ENCODE measurements around the gene KRTAP9-7. TPM values are rescaled to one million over a fixed set of nuclear protein-coding genes. Genes with fewer than 3 reads are reported as not detected.
"Not testable (repeated sequence)": the region's sequence is repeated elsewhere in the genome, so short reads cannot be mapped to it uniquely, and the experiment has no call there.

The KRTAP9-7 gene
- total RNA-seq, 4 donors from 2014 or later: 10.0 to 20.3 TPM; not detected in 2

GRCh38 chr17:41263212-41263611, 12.3 kb upstream of the KRTAP9-7 start:
- no peaks in the 10 kb centered on the region for H3K4me1 ChIP-seq
- no peaks in the 10 kb centered on the region for H3K9me3 ChIP-seq
- H3K27me3 ChIP-seq: peaks cover 22% of the 10 kb centered on the region
- H3K27ac ChIP-seq: no peak overlapping the region
- no peak for DNase-seq (ENCODE audit: low spot score in 2 of 2)
- 89% methylated on average over 2 of the region's 2 CpGs for WGBS
- H3K4me3 ChIP-seq: no peak overlapping the region
- H3K36me3 ChIP-seq: no peaks in the 10 kb centered on the region
- TF ChIP-seq EP300 (IDR thresholded peaks at IDR 0.05): no peak
- TF ChIP-seq POLR2AphosphoS5 (IDR thresholded peaks at IDR 0.05): no peak
- TF ChIP-seq POLR2A (IDR thresholded peaks at IDR 0.05): no peak

- no peak overlapping the region for H3K27ac ChIP-seq
- no peak for TF ChIP-seq CTCF (IDR thresholded peaks at IDR 0.05)
- WGBS: 93% methylated on average over 3 of the region's 3 CpGs
- H3K4me1 ChIP-seq: no peaks in the 10 kb centered on the region
- no peaks in the 10 kb centered on the region for H3K9me3 ChIP-seq
- H3K36me3 ChIP-seq: no peaks in the 10 kb centered on the region
- DNase-seq (ENCODE audit: low spot score in 2 of 2): no peak
- no peak overlapping the region for H3K4me3 ChIP-seq
- peaks cover 15% of the 10 kb centered on the region for H3K27me3 ChIP-seq
Measured at GRCh38 chr17:41264599-41264998, 10.9 kb upstream of the KRTAP9-7 start.

GRCh38 chr17:41265078-41265477, 10.4 kb upstream of the KRTAP9-7 start, which contains the start of gene KRTAP9-6:
Gene KRTAP9-6, plus strand, starts transcription at chr17:41265378. Its CDS starts 0 bp downstream, at chr17:41265378.
- WGBS: 55% methylated on average over 2 of the region's 2 CpGs
- Histone ChIP-seq H3K4me1 (no peaks in the 10 kb centered on the region), H3K36me3 (no peaks in the 10 kb centered on the region), H3K4me3 (no peak within 1 kb of the TSS), H3K9me3 (no peaks in the 10 kb centered on the region), H3K27me3 (peaks cover 15% of the 10 kb centered on the region), H3K27ac (no peak within 1 kb of the TSS)
- DNase-seq (ENCODE audit: low spot score in 2 of 2): no peak
- TF ChIP-seq EP300 (IDR thresholded peaks at IDR 0.05) (no peak), POLR2A (IDR thresholded peaks at IDR 0.05) (no peak), CTCF (IDR thresholded peaks at IDR 0.05) (no peak), POLR2AphosphoS5 (IDR thresholded peaks at IDR 0.05) (no peak)

GRCh38 chr17:41267711-41268110, 7.8 kb upstream of the KRTAP9-7 start:
- TF ChIP-seq EP300 (IDR thresholded peaks at IDR 0.05) (no peak), CTCF (IDR thresholded peaks at IDR 0.05) (no peak), POLR2A (IDR thresholded peaks at IDR 0.05) (no peak), POLR2AphosphoS5 (IDR thresholded peaks at IDR 0.05) (no peak)
- WGBS: 92% methylated on average over 3 of the region's 3 CpGs
- Histone ChIP-seq H3K36me3 (no peaks in the 10 kb centered on the region), H3K27me3 (peaks cover 9% of the 10 kb centered on the region), H3K4me1 (no peaks in the 10 kb centered on the region), H3K4me3 (no peak overlapping the region), H3K27ac (no peak overlapping the region), H3K9me3 (no peaks in the 10 kb centered on the region)
- no peak for DNase-seq (ENCODE audit: low spot score in 2 of 2)

- H3K36me3 ChIP-seq: not testable (repeated sequence)
Measured at GRCh38 chr17:41271323-41271722, 4.2 kb upstream of the KRTAP9-7 start.

GRCh38 chr17:41271858-41272257, 3.6 kb upstream of the KRTAP9-7 start:
- Histone ChIP-seq H3K36me3 (no peaks in the 10 kb centered on the region), H3K4me1 (no peaks in the 10 kb centered on the region), H3K9me3 (no peaks in the 10 kb centered on the region), H3K4me3 (no peak overlapping the region), H3K27me3 (peaks cover 5% of the 10 kb centered on the region), H3K27ac (no peak overlapping the region)
- 33% methylated on average over 1 of the region's 1 CpG for WGBS
- no peak for TF ChIP-seq EP300 (IDR thresholded peaks at IDR 0.05)
- no peak for TF ChIP-seq CTCF (IDR thresholded peaks at IDR 0.05)
- no peak for TF ChIP-seq POLR2A (IDR thresholded peaks at IDR 0.05)
- no peak for TF ChIP-seq POLR2AphosphoS5 (IDR thresholded peaks at IDR 0.05)
- no peak for DNase-seq (ENCODE audit: low spot score in 2 of 2)

More at GRCh38 chr17:41271323-41271722, 4.2 kb upstream of the KRTAP9-7 start:
- not testable (repeated sequence) for H3K9me3 ChIP-seq; H3K4me1 ChIP-seq; H3K4me3 ChIP-seq; DNase-seq (ENCODE audit: low spot score in 2 of 2); H3K27me3 ChIP-seq; H3K27ac ChIP-seq
- WGBS: no CpG with 5 or more reads among the region's 1 CpG

Data from suprapubic skin (tissue), 4 donors.